ENCODE results near the gene ORC6. TPM values are rescaled to one million over a fixed set of nuclear protein-coding genes. Genes with fewer than 3 reads are reported as not detected.

The ORC6 gene
- total and polyA plus RNA-seq, 9 of the 15 experiments (the other 6 are each of a cell fraction or from before 2014, with no cell fraction given) = 18.7 to 71.4 (median 47.0) TPM

GRCh38 chr16:46718214-46718613 lies 28.8 kb downstream of the ORC6 start (continued):
- no peak for TF ChIP-seq E2F5 (CRISPR knock-in tag; IDR thresholded peaks at IDR 0.05)
- TF ChIP-seq HDAC6 (IDR thresholded peaks at IDR 0.05; ENCODE audit: low read depth, low read length) = no peak
- no peak for TF ChIP-seq STAG1 (CRISPR knock-in tag; IDR thresholded peaks at IDR 0.05; ENCODE audit: borderline replicate concordance)
- TF ChIP-seq, protein P1, sequence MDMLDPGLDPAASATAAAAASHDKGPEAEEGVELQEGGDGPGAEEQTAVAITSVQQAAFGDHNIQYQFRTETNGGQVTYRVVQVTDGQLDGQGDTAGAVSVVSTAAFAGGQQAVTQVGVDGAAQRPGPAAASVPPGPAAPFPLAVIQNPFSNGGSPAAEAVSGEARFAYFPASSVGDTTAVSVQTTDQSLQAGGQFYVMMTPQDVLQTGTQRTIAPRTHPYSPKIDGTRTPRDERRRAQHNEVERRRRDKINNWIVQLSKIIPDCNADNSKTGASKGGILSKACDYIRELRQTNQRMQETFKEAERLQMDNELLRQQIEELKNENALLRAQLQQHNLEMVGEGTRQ (CRISPR knock-in tag; IDR thresholded peaks at IDR 0.05) = no peak
- TF ChIP-seq ETV5 (CRISPR knock-in tag; IDR thresholded peaks at IDR 0.05; ENCODE audit: low read depth) = no peak
- TF ChIP-seq HSF4 (CRISPR knock-in tag; IDR thresholded peaks at IDR 0.05; ENCODE audit: borderline replicate concordance) = no peak
- TF ChIP-seq NR0B1 (IDR thresholded peaks at IDR 0.05; ENCODE audit: partially characterized antibody) = no peak
- no peak for TF ChIP-seq PHB2 (IDR thresholded peaks at IDR 0.05; ENCODE audit: low read depth)
- TF ChIP-seq, protein P2, sequence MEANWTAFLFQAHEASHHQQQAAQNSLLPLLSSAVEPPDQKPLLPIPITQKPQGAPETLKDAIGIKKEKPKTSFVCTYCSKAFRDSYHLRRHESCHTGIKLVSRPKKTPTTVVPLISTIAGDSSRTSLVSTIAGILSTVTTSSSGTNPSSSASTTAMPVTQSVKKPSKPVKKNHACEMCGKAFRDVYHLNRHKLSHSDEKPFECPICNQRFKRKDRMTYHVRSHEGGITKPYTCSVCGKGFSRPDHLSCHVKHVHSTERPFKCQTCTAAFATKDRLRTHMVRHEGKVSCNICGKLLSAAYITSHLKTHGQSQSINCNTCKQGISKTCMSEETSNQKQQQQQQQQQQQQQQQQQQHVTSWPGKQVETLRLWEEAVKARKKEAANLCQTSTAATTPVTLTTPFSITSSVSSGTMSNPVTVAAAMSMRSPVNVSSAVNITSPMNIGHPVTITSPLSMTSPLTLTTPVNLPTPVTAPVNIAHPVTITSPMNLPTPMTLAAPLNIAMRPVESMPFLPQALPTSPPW (CRISPR knock-in tag; IDR thresholded peaks at IDR 0.05) = no peak
- TF ChIP-seq ZNF780A (CRISPR knock-in tag; IDR thresholded peaks at IDR 0.05) = no peak
- TF ChIP-seq NR2C2 (CRISPR knock-in tag; IDR thresholded peaks at IDR 0.05) = no peak
- no peak for TF ChIP-seq NR2C2 (tag; IDR thresholded peaks at IDR 0.05)
- no peak for TF ChIP-seq ZNF589 (CRISPR knock-in tag; IDR thresholded peaks at IDR 0.05; ENCODE audit: low read depth)
- no peak for TF ChIP-seq KAT8 (IDR thresholded peaks at IDR 0.05; ENCODE audit: low read depth)
